Measurements from ENCODE around the gene CTAGE8. TPM values are rescaled to one million over a fixed set of nuclear protein-coding genes. Genes with fewer than 3 reads are reported as not detected.

Gene CTAGE8
- total and polyA plus RNA-seq, 2 of the 8 experiments (the other 6 are each of a cell fraction or from before 2014, with no cell fraction given), result not detected

GRCh38 chr7:144256112-144256511 lies 13.0 kb downstream of the CTAGE8 start:
- Histone ChIP-seq H2BK20ac (ENCODE audit: low read length) (no peak overlapping the region), H3K56ac (replicated peaks; ENCODE audit: insufficient read length, low read depth, low read length) (no peak overlapping the region), H3K4me1 (replicated peaks in 1 of 4; ENCODE audit: control insufficient read depth in 3 of 4, insufficient read depth in 4 of 4, low read length in 3 of 4) (peaks cover 0 to 8% (median 0%) of the 10 kb centered on the region in 4 experiments; a peak in 1 of 7 replicates), H3K9me3 (ENCODE audit: insufficient read depth in 2 of 2, low read depth in 1 of 2, low read length in 1 of 2) (no peaks in the 10 kb centered on the region), H3K27ac (ENCODE audit: low read depth, low read length) (no peak overlapping the region), H2AK5ac (ENCODE audit: low read depth, low read length) (no peak overlapping the region), H3K79me2 (ENCODE audit: control insufficient read depth in 1 of 2, insufficient read depth in 2 of 2, low read length in 2 of 2) (no peaks in the 10 kb centered on the region), H2BK5ac (ENCODE audit: low read depth, low read length) (no peak overlapping the region), H3K27me3 (replicated peaks in 1 of 4; ENCODE audit: control insufficient read depth in 3 of 4, extremely low read depth in 1 of 4, insufficient read depth in 3 of 4, low read length in 3 of 4) (no peaks in the 10 kb centered on the region), H3K23ac (ENCODE audit: insufficient read length) (no peak overlapping the region), H2AFZ (ENCODE audit: low read length) (no peak overlapping the region), H2BK12ac (ENCODE audit: low read depth, low read length) (no peak overlapping the region), H4K91ac (replicated peaks; ENCODE audit: insufficient read length, low read length) (no peak overlapping the region), H3K14ac (ENCODE audit: insufficient read length) (no peak overlapping the region), H2BK120ac (replicated peaks; ENCODE audit: low read depth, low read length) (no peak overlapping the region), H3K4ac (replicated peaks; ENCODE audit: insufficient read length, low read depth, low read length) (no peak overlapping the region), H2BK15ac (ENCODE audit: low read length) (no peak overlapping the region), H4K20me1 (replicated peaks in 1 of 2; ENCODE audit: control insufficient read depth in 1 of 2, insufficient read depth in 2 of 2, low read length in 2 of 2) (no peaks in the 10 kb centered on the region), H4K8ac (ENCODE audit: extremely low read depth, insufficient read depth, low read length) (no peak overlapping the region), H3K4me2 (ENCODE audit: insufficient read depth in 1 of 2, low read depth in 2 of 2, low read length in 2 of 2) (no peak overlapping the region), H3K79me1 (ENCODE audit: low read depth, low read length) (no peaks in the 10 kb centered on the region), H3K23me2 (ENCODE audit: low read depth, low read length) (no peaks in the 10 kb centered on the region), H3K18ac (ENCODE audit: extremely low read depth, low read length) (no peak overlapping the region), H3K36me3 (ENCODE audit: control insufficient read depth in 2 of 4, insufficient read depth in 4 of 4, low read length in 3 of 4) (no peaks in the 10 kb centered on the region), H3K4me3 (ENCODE audit: extremely low read depth in 1 of 4, insufficient read depth in 2 of 4, low read depth in 3 of 4, low read length in 4 of 4) (no peak overlapping the region), H4K5ac (ENCODE audit: insufficient read length, low read depth, low read length) (no peak overlapping the region), H3K9ac (replicated peaks in 1 of 4; ENCODE audit: extremely low read depth in 1 of 4, low read depth in 3 of 4, low read length in 3 of 4) (no peak overlapping the region)
- TF ChIP-seq CEBPB (IDR thresholded peaks at IDR 0.05; ENCODE audit: low read depth, low read length) (peak; percentile 73; the same call in 1 of the 2 replicates), HDAC6 (IDR thresholded peaks at IDR 0.05; ENCODE audit: low read depth, low read length) (no peak)
- FAIRE-seq, result peak; percentile 60
- no peak for DNase-seq (ENCODE audit: low read depth in 1 of 2, low spot score in 2 of 2)
- ChIA-PET POLR2A (ENCODE audit: partially characterized antibody) (interaction anchor here (0.7 kb wide), 1 partner anchor 131 kb away, joined by 3 read pairs; no protein-coding TSS in a partner anchor), CTCF (ENCODE audit: partially characterized antibody) (interaction anchor here (0.6 to 1.4 kb wide), 3 partner anchors 136 to 182 kb away, joined by 3 to 4 read pairs (median 3); no protein-coding TSS in a partner anchor)
- 93% methylated on average over 3 of the region's 3 CpGs; no CpG with 5 or more reads in 1 of the 2 experiments for WGBS, 2 experiments (ENCODE audit: extremely low coverage in 1 of 2, insufficient coverage in 1 of 2, insufficient read length in 1 of 2, insufficient replicate concordance in 2 of 2, low coverage in 1 of 2, low lambda C conversion rate in 2 of 2, missing lambda C conversion rate in 1 of 2)
